GM18870 (cell line): ENCODE results near the gene CLSTN2.

Experiments
- ATAC-seq: cut with Tn5 transposase; IDR thresholded peaks from one replicate; pipeline ENCODE4 v1.9.1; 2021; ENCODE audit warnings: moderate library complexity; ENCODE audit not compliant: unreplicated experiment

Gene CLSTN2

GRCh38 chr3:139941580-139941979 lies 6.6 kb downstream of the CLSTN2 start:
- no peak for ATAC-seq

DNA sequence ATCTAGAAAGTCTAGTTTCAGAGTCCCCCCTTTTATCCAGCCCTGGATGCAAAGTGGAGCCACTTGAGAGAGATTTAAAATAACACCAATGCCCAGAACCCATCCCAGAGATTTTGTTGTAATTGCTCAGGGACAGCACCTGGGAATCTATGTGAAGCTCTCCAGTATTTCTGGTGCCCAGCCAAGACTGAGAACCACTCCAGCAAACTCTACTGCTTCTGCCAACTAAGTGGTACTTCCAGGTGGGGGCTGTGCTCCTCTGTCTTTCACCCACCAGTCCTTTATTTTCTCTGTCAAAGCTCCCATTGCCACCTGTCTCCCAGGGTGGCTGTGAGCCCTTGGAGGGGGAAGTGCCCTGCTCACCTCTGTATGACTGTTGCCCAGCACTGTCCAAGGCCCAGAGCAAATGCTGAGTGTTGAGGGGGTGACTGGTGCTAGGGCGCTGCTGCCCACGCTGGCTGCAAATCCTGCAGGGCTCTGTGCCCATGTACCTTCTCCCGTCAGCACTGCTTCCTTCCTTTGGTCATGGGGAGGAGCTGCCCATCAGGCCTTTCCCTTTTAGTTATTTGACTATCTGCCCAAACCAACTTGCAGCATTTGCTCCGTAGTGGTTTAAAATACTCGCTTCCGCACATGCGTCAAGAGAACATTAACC lies 9.4 kb downstream of the CLSTN2 start:
- no peak for ATAC-seq

DNA sequence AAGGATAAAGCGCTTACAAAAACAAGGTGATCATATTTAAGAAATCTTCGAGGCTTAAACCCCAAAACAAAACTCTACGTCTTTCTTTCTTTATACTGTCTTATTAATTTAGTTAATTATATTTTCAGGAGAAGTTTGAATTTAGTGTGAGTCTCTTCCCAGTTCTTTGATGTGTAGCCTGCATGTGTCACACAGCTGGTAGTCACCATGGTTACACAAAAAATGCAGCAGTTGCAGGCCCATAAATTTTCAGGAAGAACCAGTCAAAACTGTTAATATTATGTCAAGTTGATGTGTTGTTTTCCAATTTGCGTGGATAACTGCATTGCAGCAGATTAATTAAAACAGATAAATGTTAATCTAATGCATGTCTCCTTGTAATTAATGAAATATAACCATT lies 10.4 kb downstream of the CLSTN2 start:
- no peak for ATAC-seq

GRCh38 chr3:139945942-139946341 lies 11.0 kb downstream of the CLSTN2 start:
- no peak for ATAC-seq

- no peak for ATAC-seq
Measured at GRCh38 chr3:139948467-139948866, 13.5 kb downstream of the CLSTN2 start.

DNA sequence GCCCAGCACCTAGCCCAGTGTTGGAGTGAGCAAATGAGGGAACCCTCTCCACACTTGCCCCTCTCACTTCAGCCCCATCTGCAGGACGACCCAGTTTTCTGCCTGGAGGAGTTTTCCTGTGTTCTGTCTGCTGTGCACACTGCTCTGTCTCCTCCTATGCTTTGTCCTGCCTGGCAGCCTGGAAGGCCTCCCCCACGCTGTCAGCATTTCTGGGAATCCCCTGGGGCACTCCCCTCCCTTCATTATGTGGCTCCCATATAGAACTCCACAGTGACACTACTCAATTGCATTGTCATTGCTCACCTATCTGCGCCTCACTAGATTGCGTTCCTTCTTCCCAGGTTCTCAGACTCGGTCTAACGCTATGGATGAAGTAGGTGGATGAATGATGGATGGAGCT lies 13.9 kb downstream of the CLSTN2 start:
- ATAC-seq, result no peak

- ATAC-seq, result no peak
Measured at GRCh38 chr3:139953131-139953910, 18.3 kb downstream of the CLSTN2 start.

GRCh38 chr3:139954146-139954860 lies 19.3 kb downstream of the CLSTN2 start:
- ATAC-seq, result no peak

GRCh38 chr3:139957844-139958243 lies 22.9 kb downstream of the CLSTN2 start:
- ATAC-seq, result no peak

- no peak for ATAC-seq
Measured at GRCh38 chr3:139969386-139969785, 34.4 kb downstream of the CLSTN2 start.

DNA sequence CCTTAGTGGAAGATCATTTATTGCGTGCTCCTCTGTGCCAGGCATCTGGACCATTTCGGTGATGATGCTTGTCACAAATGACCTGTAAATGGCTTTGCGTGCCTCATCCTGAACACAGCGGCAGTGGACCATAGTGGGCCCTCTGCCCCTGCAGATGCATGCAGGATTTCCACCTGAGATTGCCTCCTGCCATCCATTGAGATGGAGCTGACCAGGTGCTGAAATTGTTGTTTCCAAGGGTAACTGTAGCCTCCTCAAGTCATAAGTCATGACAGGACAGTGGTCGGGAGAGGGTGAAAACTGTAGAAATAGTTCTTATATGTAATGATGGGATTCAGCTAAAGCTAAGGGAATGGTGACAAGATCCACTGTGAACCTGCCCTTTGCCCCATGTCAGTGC lies 35.5 kb downstream of the CLSTN2 start:
- no peak for ATAC-seq

DNA sequence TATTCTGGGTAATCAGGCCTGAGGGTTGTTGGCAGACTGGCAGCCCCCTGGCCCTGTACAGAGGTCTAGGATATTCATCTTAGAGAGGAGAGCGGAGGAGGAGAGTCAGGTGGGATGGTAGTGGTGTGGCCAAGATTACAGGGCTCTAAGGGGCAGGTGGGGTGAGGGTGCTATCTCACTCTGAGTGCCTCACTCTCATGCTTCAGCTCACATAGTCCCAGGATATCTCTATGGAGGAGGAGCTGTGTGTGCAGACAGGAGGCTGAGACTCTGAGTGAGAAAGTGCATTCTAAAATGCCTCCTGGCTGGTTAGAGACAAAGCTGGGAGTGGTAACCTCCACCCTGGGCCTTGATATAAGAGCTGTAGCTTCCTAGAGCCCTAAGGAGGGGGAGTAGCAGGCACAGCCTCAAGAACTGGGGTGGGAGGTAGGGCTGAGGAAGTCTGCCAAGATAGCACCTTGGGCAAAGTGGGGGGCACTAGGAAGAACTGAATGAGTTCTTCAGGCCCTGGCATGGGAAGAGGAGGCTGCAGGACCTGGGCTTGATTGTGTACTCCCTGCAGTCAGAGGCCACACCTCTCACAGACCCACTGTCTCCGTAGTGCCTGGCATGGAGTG lies 39.9 kb downstream of the CLSTN2 start:
- no peak for ATAC-seq

GRCh38 chr3:139975594-139976365 lies 40.8 kb downstream of the CLSTN2 start:
- no peak for ATAC-seq

- no peak for ATAC-seq
Measured at GRCh38 chr3:139978966-139979365, 44.0 kb downstream of the CLSTN2 start.

DNA sequence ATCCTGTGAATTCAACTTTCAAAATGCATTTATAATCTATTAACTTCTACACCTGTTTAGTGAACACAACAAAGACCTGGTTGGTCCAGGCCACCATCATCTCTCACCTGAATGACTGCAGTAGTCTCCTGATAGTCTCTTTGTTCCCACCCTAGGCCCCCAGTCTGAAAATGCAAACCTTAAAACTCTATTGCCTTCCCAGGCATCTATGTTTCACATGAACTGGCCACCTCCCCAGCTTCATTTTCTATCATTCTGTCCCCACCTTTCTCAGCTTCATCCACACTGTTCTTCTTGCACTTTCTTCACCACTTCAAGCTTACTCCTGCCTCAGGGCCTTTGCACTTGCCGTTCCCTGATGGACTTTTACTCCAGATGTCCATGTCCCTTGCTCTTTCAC lies 45.0 kb downstream of the CLSTN2 start:
- no peak for ATAC-seq

- no peak for ATAC-seq
Measured at GRCh38 chr3:139982404-139982803, 47.4 kb downstream of the CLSTN2 start.

DNA sequence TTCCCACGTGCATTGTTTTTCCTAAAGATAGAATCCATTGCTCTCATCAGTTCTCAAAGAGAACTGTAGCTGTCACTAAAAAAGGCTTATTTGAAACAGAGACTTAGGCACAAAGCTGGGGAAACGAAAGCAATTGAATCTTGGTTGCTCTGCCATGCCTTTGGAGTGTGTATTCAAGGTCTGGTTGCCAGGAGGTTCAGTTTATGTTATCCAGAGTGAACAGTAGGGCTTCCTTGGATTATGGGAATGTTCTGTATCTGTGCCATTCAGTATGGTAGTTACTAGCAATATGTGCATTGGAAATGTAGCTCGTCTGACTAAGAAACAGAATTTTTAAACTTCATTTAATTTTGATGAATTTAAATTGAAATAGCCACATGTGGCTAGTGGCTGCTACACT lies 50.6 kb downstream of the CLSTN2 start:
- no peak for ATAC-seq

- ATAC-seq, result no peak
Measured at GRCh38 chr3:139987908-139988307, 52.9 kb downstream of the CLSTN2 start.

DNA sequence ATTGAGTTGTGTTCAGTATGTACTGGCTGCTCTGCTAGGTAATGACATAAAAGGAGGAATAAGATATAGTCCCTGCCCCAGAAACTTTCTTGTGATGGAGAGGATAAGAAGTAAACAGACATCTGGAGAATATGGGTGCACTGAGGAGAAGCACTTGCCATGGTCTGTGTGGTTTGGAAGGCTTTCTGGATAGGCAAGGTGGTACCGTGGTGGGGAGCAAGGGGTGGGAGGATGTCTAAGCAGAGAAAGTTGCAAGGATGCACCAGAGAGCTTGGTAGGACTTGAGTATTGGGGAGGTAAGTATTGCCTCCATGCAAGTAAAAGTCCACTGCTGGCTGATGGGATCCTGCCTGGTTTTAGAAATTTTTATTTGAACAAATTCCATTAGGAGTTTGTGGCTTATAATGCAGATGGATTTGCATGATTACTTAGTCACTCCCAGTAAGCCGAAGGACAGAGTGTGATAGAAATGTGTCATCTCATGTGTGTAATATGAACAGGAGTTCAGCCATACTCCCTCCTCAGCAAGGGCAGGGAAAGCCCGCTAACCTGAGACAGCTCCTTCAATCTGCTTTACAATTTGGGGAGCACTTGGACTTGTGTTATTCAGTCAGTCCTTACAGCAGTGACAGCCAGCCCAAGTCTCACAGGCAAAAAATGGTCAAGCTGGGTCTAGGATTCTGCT lies 53.6 kb downstream of the CLSTN2 start:
- no peak for ATAC-seq

GRCh38 chr3:139994891-139995290 lies 59.9 kb downstream of the CLSTN2 start:
- no peak for ATAC-seq
